H1 (cell line): ENCODE measurements around the gene PRKN.

Source experiments
- EZH2 ChIP-seq: fragments of 200-600 bp; sonication (generic); IDR thresholded peaks from 2 replicates; pipeline ENCODE4 v1.7.1; 2012; ENCODE audit warnings: low read depth, mild to moderate bottlenecking, moderate library complexity, low read length, inconsistent platforms; ENCODE audit not compliant: severe bottlenecking
- JUN ChIP-seq: IDR thresholded peaks from 2 replicates; pipeline ENCODE4 v1.6.1; 2011; ENCODE audit warnings: low read depth, mild to moderate bottlenecking, improper control_type of control experiment, low read length
- POLR2AphosphoS5 ChIP-seq: IDR thresholded peaks from 2 replicates; pipeline ENCODE4 v1.6.1; 2011; ENCODE audit warnings: low read depth, low read length
- RAD21 ChIP-seq, 2 experiments: IDR thresholded peaks in 1 of 2; conservative IDR thresholded peaks in 1 of 2; 2 replicates each; pipeline ENCODE4 v1.6.1; 2011; ENCODE audit warnings: low read depth in 2 of 2, low read length in 2 of 2, improper control_type of control experiment in 1 of 2, inconsistent platforms in 1 of 2, mild to moderate bottlenecking in 1 of 2, moderate library complexity in 1 of 2
- RBBP5 ChIP-seq: IDR thresholded peaks from 2 replicates; pipeline ENCODE4 v1.7.1; 2012; ENCODE audit warnings: low read depth, mild to moderate bottlenecking, inconsistent platforms, low read length, moderate library complexity, borderline replicate concordance
- SIRT6 ChIP-seq: IDR thresholded peaks from one replicate; pipeline ENCODE4 v1.7.1; 2012; ENCODE audit warnings: low read length, inconsistent platforms
- TF ChIP-seq, protein P1 (sequence below), 3 experiments: IDR thresholded peaks; 1 replicate in 2 of 3; 2 replicates in 1 of 3; pipeline versions ENCODE4 v1.5.1 to v1.6.1; 2011; ENCODE audit warnings: low read length in 3 of 3, mild to moderate bottlenecking in 3 of 3, inconsistent platforms in 2 of 3, low read depth in 1 of 3, moderate library complexity in 1 of 3; ENCODE audit not compliant: insufficient read depth in 1 of 3; ENCODE audit errors: control extremely low read depth in 1 of 3
- TF ChIP-seq, protein P2 (sequence below): fragments of 300-600 bp; sonication (generic); IDR thresholded peaks from 2 replicates; pipeline ENCODE4 v1.7.1; 2012; ENCODE audit warnings: low read length, moderate library complexity, mild to moderate bottlenecking, inconsistent platforms; ENCODE audit not compliant: insufficient replicate concordance
- TF ChIP-seq, protein P3 (sequence below): IDR thresholded peaks from 2 replicates; pipeline ENCODE4 v1.6.1; 2012; ENCODE audit warnings: low read length, inconsistent platforms

DNA sequence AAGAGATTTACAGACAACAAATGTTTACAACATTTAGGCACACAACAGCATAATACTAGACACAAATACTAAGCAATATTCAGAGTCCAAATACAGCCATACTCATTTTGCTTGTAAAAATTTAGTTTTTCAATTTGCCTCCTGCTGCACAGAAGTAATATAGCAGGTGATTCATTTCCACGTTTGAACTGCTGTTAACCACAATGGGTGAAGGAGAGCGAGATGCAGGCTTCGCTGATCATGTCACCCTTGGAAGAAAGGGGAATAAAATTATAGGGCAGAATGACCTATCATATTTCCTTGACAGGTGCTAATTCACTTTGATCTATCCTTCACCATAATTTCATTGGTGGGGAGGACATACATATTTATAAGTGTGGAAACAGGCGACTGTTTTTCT lies 809.9 kb downstream of the PRKN start:
- TF ChIP-seq JUN, result no peak
- TF ChIP-seq RBBP5, result no peak
- no peak for TF ChIP-seq RAD21 (IDR thresholded peaks at IDR 0.05 in 1 of 2, conservative IDR thresholded peaks at IDR 0.05 in 1 of 2; ENCODE audit: low read depth in 2 of 2, low read length in 2 of 2)
- TF ChIP-seq, protein P1, sequence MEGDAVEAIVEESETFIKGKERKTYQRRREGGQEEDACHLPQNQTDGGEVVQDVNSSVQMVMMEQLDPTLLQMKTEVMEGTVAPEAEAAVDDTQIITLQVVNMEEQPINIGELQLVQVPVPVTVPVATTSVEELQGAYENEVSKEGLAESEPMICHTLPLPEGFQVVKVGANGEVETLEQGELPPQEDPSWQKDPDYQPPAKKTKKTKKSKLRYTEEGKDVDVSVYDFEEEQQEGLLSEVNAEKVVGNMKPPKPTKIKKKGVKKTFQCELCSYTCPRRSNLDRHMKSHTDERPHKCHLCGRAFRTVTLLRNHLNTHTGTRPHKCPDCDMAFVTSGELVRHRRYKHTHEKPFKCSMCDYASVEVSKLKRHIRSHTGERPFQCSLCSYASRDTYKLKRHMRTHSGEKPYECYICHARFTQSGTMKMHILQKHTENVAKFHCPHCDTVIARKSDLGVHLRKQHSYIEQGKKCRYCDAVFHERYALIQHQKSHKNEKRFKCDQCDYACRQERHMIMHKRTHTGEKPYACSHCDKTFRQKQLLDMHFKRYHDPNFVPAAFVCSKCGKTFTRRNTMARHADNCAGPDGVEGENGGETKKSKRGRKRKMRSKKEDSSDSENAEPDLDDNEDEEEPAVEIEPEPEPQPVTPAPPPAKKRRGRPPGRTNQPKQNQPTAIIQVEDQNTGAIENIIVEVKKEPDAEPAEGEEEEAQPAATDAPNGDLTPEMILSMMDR (IDR thresholded peaks at IDR 0.05; ENCODE audit: control extremely low read depth in 1 of 3, insufficient read depth in 1 of 3, low read depth in 1 of 3, low read length in 3 of 3), result no peak
- no peak for TF ChIP-seq EZH2
- TF ChIP-seq POLR2AphosphoS5, result no peak
- TF ChIP-seq SIRT6, result no peak
- TF ChIP-seq, protein P2, sequence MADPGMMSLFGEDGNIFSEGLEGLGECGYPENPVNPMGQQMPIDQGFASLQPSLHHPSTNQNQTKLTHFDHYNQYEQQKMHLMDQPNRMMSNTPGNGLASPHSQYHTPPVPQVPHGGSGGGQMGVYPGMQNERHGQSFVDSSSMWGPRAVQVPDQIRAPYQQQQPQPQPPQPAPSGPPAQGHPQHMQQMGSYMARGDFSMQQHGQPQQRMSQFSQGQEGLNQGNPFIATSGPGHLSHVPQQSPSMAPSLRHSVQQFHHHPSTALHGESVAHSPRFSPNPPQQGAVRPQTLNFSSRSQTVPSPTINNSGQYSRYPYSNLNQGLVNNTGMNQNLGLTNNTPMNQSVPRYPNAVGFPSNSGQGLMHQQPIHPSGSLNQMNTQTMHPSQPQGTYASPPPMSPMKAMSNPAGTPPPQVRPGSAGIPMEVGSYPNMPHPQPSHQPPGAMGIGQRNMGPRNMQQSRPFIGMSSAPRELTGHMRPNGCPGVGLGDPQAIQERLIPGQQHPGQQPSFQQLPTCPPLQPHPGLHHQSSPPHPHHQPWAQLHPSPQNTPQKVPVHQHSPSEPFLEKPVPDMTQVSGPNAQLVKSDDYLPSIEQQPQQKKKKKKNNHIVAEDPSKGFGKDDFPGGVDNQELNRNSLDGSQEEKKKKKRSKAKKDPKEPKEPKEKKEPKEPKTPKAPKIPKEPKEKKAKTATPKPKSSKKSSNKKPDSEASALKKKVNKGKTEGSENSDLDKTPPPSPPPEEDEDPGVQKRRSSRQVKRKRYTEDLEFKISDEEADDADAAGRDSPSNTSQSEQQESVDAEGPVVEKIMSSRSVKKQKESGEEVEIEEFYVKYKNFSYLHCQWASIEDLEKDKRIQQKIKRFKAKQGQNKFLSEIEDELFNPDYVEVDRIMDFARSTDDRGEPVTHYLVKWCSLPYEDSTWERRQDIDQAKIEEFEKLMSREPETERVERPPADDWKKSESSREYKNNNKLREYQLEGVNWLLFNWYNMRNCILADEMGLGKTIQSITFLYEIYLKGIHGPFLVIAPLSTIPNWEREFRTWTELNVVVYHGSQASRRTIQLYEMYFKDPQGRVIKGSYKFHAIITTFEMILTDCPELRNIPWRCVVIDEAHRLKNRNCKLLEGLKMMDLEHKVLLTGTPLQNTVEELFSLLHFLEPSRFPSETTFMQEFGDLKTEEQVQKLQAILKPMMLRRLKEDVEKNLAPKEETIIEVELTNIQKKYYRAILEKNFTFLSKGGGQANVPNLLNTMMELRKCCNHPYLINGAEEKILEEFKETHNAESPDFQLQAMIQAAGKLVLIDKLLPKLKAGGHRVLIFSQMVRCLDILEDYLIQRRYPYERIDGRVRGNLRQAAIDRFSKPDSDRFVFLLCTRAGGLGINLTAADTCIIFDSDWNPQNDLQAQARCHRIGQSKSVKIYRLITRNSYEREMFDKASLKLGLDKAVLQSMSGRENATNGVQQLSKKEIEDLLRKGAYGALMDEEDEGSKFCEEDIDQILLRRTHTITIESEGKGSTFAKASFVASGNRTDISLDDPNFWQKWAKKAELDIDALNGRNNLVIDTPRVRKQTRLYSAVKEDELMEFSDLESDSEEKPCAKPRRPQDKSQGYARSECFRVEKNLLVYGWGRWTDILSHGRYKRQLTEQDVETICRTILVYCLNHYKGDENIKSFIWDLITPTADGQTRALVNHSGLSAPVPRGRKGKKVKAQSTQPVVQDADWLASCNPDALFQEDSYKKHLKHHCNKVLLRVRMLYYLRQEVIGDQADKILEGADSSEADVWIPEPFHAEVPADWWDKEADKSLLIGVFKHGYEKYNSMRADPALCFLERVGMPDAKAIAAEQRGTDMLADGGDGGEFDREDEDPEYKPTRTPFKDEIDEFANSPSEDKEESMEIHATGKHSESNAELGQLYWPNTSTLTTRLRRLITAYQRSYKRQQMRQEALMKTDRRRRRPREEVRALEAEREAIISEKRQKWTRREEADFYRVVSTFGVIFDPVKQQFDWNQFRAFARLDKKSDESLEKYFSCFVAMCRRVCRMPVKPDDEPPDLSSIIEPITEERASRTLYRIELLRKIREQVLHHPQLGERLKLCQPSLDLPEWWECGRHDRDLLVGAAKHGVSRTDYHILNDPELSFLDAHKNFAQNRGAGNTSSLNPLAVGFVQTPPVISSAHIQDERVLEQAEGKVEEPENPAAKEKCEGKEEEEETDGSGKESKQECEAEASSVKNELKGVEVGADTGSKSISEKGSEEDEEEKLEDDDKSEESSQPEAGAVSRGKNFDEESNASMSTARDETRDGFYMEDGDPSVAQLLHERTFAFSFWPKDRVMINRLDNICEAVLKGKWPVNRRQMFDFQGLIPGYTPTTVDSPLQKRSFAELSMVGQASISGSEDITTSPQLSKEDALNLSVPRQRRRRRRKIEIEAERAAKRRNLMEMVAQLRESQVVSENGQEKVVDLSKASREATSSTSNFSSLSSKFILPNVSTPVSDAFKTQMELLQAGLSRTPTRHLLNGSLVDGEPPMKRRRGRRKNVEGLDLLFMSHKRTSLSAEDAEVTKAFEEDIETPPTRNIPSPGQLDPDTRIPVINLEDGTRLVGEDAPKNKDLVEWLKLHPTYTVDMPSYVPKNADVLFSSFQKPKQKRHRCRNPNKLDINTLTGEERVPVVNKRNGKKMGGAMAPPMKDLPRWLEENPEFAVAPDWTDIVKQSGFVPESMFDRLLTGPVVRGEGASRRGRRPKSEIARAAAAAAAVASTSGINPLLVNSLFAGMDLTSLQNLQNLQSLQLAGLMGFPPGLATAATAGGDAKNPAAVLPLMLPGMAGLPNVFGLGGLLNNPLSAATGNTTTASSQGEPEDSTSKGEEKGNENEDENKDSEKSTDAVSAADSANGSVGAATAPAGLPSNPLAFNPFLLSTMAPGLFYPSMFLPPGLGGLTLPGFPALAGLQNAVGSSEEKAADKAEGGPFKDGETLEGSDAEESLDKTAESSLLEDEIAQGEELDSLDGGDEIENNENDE, result no peak
- TF ChIP-seq, protein P3, sequence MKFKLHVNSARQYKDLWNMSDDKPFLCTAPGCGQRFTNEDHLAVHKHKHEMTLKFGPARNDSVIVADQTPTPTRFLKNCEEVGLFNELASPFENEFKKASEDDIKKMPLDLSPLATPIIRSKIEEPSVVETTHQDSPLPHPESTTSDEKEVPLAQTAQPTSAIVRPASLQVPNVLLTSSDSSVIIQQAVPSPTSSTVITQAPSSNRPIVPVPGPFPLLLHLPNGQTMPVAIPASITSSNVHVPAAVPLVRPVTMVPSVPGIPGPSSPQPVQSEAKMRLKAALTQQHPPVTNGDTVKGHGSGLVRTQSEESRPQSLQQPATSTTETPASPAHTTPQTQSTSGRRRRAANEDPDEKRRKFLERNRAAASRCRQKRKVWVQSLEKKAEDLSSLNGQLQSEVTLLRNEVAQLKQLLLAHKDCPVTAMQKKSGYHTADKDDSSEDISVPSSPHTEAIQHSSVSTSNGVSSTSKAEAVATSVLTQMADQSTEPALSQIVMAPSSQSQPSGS, result no peak
